Ishikawa (cell line): ENCODE data around the gene ZFX.

Experiments
- CEBPB ChIP-seq: IDR thresholded peaks from 2 replicates; pipeline ENCODE4 v1.6.1; 2012
- CREB1 ChIP-seq: IDR thresholded peaks from 2 replicates; pipeline ENCODE4 v1.6.1; 2012; ENCODE audit warnings: low read depth
- EGR1 ChIP-seq: IDR thresholded peaks from 2 replicates; pipeline ENCODE4 v1.6.1; 2012
- EP300 ChIP-seq: IDR thresholded peaks from 2 replicates; pipeline ENCODE4 v1.6.1; 2012; ENCODE audit warnings: borderline replicate concordance
- FOXM1 ChIP-seq: IDR thresholded peaks from 2 replicates; pipeline ENCODE4 v1.6.1; 2012; ENCODE audit warnings: low read depth, borderline replicate concordance
- MAX ChIP-seq: IDR thresholded peaks from 2 replicates; pipeline ENCODE4 v1.6.1; 2012
- NFIC ChIP-seq: IDR thresholded peaks from 2 replicates; pipeline ENCODE4 v1.6.1; 2012
- RAD21 ChIP-seq: IDR thresholded peaks from 2 replicates; pipeline ENCODE4 v1.6.1; 2012; ENCODE audit warnings: low read depth
- REST ChIP-seq: IDR thresholded peaks from 2 replicates; pipeline ENCODE4 v1.6.1; 2012; ENCODE audit warnings: low read depth, mild to moderate bottlenecking
- TAF1 ChIP-seq: IDR thresholded peaks from 2 replicates; pipeline ENCODE4 v1.6.1; 2012; ENCODE audit warnings: low read depth, mild to moderate bottlenecking
- TCF12 ChIP-seq: IDR thresholded peaks from 2 replicates; pipeline ENCODE4 v1.6.1; 2012; ENCODE audit warnings: low read depth
- TEAD4 ChIP-seq: IDR thresholded peaks from 2 replicates; pipeline ENCODE4 v1.6.1; 2012
- USF1 ChIP-seq: IDR thresholded peaks from 2 replicates; pipeline ENCODE4 v1.6.1; 2012
- YY1 ChIP-seq: IDR thresholded peaks from 2 replicates; pipeline ENCODE4 v1.6.1; 2012; ENCODE audit warnings: low read depth
- ZBTB7A ChIP-seq: IDR thresholded peaks from 2 replicates; pipeline ENCODE4 v1.6.1; 2012; ENCODE audit warnings: low read depth

The ZFX gene

GRCh38 chrX:24186483-24186882 lies 37.0 kb downstream of the ZFX start:
- TF ChIP-seq ZBTB7A (no peak), RAD21 (no peak), YY1 (no peak), CEBPB (no peak), TEAD4 (no peak), EGR1 (no peak), TAF1 (no peak), FOXM1 (no peak), USF1 (no peak), MAX (no peak), TCF12 (no peak), NFIC (no peak)

GRCh38 chrX:24186986-24187385 lies 37.5 kb downstream of the ZFX start:
- TF ChIP-seq CEBPB (no peak), TAF1 (no peak), YY1 (no peak), CREB1 (no peak), REST (no peak), TCF12 (no peak), NFIC (no peak), EGR1 (no peak), TEAD4 (no peak), FOXM1 (no peak), USF1 (no peak), RAD21 (no peak)

- no peak for TF ChIP-seq CEBPB
- TF ChIP-seq EP300 = no peak
- no peak for TF ChIP-seq TAF1
- no peak for TF ChIP-seq REST
- no peak for TF ChIP-seq RAD21
- TF ChIP-seq USF1 = no peak
- no peak for TF ChIP-seq ZBTB7A
- no peak for TF ChIP-seq CREB1
- TF ChIP-seq TCF12 = no peak
Measured at GRCh38 chrX:24189490-24189889, 40.0 kb downstream of the ZFX start.

GRCh38 chrX:24190500-24191156 lies 41.1 kb downstream of the ZFX start:
- TF ChIP-seq YY1 = no peak
- no peak for TF ChIP-seq EP300

- TF ChIP-seq YY1 = no peak
- TF ChIP-seq CEBPB = no peak
- TF ChIP-seq MAX = no peak
Measured at GRCh38 chrX:24196509-24196908, 47.0 kb downstream of the ZFX start.

GRCh38 chrX:24198101-24198500 lies 48.6 kb downstream of the ZFX start:
- no peak for TF ChIP-seq EGR1
- TF ChIP-seq TCF12 = no peak
- TF ChIP-seq RAD21 = no peak
- TF ChIP-seq ZBTB7A = no peak
- no peak for TF ChIP-seq FOXM1
- no peak for TF ChIP-seq CREB1
- no peak for TF ChIP-seq USF1
- TF ChIP-seq EP300 = no peak
- TF ChIP-seq TEAD4 = no peak
- TF ChIP-seq YY1 = no peak
- no peak for TF ChIP-seq TAF1
- TF ChIP-seq CEBPB = no peak
- TF ChIP-seq MAX = no peak
- no peak for TF ChIP-seq REST
- TF ChIP-seq NFIC = no peak
